Measurements from ENCODE around the gene NOP16.

- TF ChIP-seq ZFX (IDR thresholded peaks at IDR 0.05) (no peak), CTCF (conservative IDR thresholded peaks at IDR 0.05) (no peak)
Measured at GRCh38 chr5:176413709-176414191, 25.4 kb upstream of the NOP16 start.
